HG03571 (cell line): ENCODE measurements around the gene ZC3H13.

ENCODE experiments used
- ATAC-seq: cut with Tn5 transposase; IDR thresholded peaks from one replicate; pipeline ENCODE4 v1.9.1; 2021; ENCODE audit not compliant: unreplicated experiment

ZC3H13 gene

GRCh38 chr13:46052319-46053161, at the start of gene ZC3H13:
Gene ZC3H13, minus strand, starts transcription at chr13:46052746. Its CDS starts 7,239 bp downstream, at chr13:46045507.
- ATAC-seq, result peak; percentile 99

GRCh38 chr13:46102255-46102605, 49.7 kb upstream of the ZC3H13 start:
- ATAC-seq, result no peak

GRCh38 chr13:46101484-46102254, 49.1 kb upstream of the ZC3H13 start:
- no peak for ATAC-seq

GRCh38 chr13:46101002-46101401, 48.5 kb upstream of the ZC3H13 start:
- no peak for ATAC-seq

GRCh38 chr13:46100191-46100815, 47.8 kb upstream of the ZC3H13 start:
- no peak for ATAC-seq

GRCh38 chr13:46097663-46098062, 45.1 kb upstream of the ZC3H13 start:
- no peak for ATAC-seq

- ATAC-seq, result no peak
Observed at GRCh38 chr13:46097015-46097414, 44.5 kb upstream of the ZC3H13 start.

- ATAC-seq, result no peak
Observed at GRCh38 chr13:46094478-46094877, 41.9 kb upstream of the ZC3H13 start.

GRCh38 chr13:46088821-46089562, 36.4 kb upstream of the ZC3H13 start:
- no peak for ATAC-seq

GRCh38 chr13:46087481-46087880, 34.9 kb upstream of the ZC3H13 start:
- no peak for ATAC-seq

GRCh38 chr13:46086985-46087384, 34.4 kb upstream of the ZC3H13 start:
- ATAC-seq, result no peak

GRCh38 chr13:46086421-46086922, 33.9 kb upstream of the ZC3H13 start:
- no peak for ATAC-seq

GRCh38 chr13:46085737-46086136, 33.2 kb upstream of the ZC3H13 start:
- no peak for ATAC-seq

- ATAC-seq, result no peak
Observed at GRCh38 chr13:46082324-46082723, 29.8 kb upstream of the ZC3H13 start.

- ATAC-seq, result no peak
Observed at GRCh38 chr13:46079770-46080169, 27.2 kb upstream of the ZC3H13 start.

GRCh38 chr13:46077265-46077664, 24.7 kb upstream of the ZC3H13 start:
- ATAC-seq, result no peak

GRCh38 chr13:46076827-46077226, 24.3 kb upstream of the ZC3H13 start:
- no peak for ATAC-seq

GRCh38 chr13:46075811-46076210, 23.3 kb upstream of the ZC3H13 start:
- ATAC-seq, result no peak

- peak; percentile 82 for ATAC-seq
Observed at GRCh38 chr13:46071590-46072249, 19.2 kb upstream of the ZC3H13 start.

- no peak for ATAC-seq
Observed at GRCh38 chr13:46063292-46063691, 10.7 kb upstream of the ZC3H13 start.
